Raji (cell line): Measurements from ENCODE around the gene GNL2.

ENCODE experiments used
- POLR2A ChIP-seq: IDR thresholded peaks from 2 replicates; pipeline ENCODE4 v1.6.1; 2011; ENCODE audit warnings: low read depth, low read length, control low read depth; ENCODE audit not compliant: insufficient read depth

The GNL2 gene

DNA sequence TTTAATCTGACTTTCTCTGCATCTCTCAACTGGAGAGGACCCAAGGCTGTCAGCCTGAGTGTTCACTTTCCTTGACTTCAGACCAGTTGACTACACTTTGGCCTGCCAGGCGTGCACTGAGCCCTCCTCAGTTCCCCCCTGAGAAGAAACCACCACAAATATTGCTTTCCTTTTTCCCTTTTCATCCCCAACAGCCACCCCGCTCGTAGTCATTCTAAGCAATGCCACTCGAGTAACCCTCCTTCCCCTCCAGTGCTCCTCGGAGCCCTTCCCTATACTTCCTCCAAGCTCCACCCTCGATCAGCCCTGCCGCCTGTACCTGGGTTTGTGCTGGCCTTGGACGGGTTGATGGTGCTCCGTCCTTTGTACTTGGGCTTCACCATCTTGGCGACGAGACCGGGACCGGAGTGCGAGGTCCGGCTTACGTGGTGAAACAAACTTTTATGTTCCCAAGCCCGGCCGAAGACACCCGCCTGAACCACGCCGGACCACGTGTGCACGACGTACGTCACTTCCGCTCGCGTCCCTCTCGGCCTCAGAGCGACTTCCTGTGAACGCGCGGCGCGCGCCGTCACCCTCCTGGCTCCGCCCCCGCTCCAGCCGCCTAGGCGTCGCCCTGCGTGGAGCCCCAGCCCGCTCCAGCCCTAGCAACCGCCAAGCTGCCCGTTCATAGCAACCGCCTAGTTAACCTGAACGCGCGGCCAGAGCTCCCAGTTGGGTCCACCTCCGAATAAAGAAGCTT, at the start of gene GNL2:
Gene GNL2, minus strand, starts transcription at position 498 of the 742 bp plus-strand sequence. Its CDS starts 115 bp downstream, at position 383.
- TF ChIP-seq POLR2A, result peak; percentile 98

GRCh38 chr1:37641059-37641458, 45.3 kb upstream of the GNL2 start:
- TF ChIP-seq POLR2A, result no peak

DNA sequence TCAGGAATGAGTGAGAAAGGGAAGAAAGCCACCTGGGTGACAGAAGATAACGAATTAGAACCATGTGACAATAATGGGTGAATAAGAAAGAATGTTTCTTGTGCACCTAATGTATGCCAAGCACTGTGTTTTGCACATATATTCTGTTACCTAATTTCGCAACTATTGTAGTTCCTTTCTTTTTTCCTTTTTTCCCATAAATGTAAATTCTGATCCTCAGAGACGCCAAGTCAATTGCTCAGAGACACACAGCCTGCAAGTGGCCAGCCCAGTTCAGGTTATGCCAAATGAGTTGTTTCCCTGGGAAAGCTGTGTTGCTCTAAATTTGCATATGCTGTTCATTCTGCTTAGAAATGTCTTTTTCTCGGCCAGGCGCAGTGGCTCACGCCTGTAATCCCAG, 40.7 kb upstream of the GNL2 start:
- TF ChIP-seq POLR2A, result no peak

GRCh38 chr1:37634992-37635902, 39.5 kb upstream of the GNL2 start:
- TF ChIP-seq POLR2A, result no peak

- TF ChIP-seq POLR2A, result no peak
These were observed 38.7 kb upstream of the GNL2 start, which contains the start of gene RSPO1 for GRCh38 chr1:37634244-37634991. Gene RSPO1 (minus strand): TSS chr1:37634892. CDS start chr1:37629661, 5,231 bp downstream.

DNA sequence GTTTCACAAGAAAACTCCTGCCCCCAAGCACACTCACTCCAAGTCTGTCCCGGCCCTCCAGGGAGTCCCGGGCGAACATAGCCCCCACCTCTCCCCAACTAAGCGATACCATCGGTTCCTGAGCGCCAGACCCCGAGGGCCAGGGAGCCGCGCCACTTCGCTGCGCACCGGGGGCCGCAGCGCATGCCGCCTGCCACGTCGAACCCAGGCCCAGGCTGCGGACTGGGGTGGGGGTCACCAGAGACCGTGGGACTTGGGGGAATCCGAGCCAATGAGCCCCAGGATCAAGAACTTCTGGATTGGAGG, 38.2 kb upstream of the GNL2 start:
- no peak for TF ChIP-seq POLR2A

- TF ChIP-seq POLR2A, result no peak
These were observed 37.6 kb upstream of the GNL2 start for GRCh38 chr1:37633040-37633937.

GRCh38 chr1:37631036-37631435, 35.3 kb upstream of the GNL2 start:
- no peak for TF ChIP-seq POLR2A

GRCh38 chr1:37630426-37631028, 34.8 kb upstream of the GNL2 start:
- no peak for TF ChIP-seq POLR2A

GRCh38 chr1:37629726-37630425, 34.1 kb upstream of the GNL2 start:
- TF ChIP-seq POLR2A, result no peak

- no peak for TF ChIP-seq POLR2A
These were observed 33.3 kb upstream of the GNL2 start for GRCh38 chr1:37629008-37629407.

GRCh38 chr1:37628026-37628556, 32.4 kb upstream of the GNL2 start:
- no peak for TF ChIP-seq POLR2A

GRCh38 chr1:37622131-37622530, 26.4 kb upstream of the GNL2 start:
- no peak for TF ChIP-seq POLR2A
